Measurements from ENCODE around the gene TMEM203. TPM values are rescaled to one million over a fixed set of nuclear protein-coding genes. Genes with fewer than 3 reads are reported as not detected.
A peak's percentile ranks its signal among the peaks of the same experiment; 100 is the strongest.

The TMEM203 gene
- total RNA-seq, 1 experiment from 2014 or later, result 36.4 TPM

DNA sequence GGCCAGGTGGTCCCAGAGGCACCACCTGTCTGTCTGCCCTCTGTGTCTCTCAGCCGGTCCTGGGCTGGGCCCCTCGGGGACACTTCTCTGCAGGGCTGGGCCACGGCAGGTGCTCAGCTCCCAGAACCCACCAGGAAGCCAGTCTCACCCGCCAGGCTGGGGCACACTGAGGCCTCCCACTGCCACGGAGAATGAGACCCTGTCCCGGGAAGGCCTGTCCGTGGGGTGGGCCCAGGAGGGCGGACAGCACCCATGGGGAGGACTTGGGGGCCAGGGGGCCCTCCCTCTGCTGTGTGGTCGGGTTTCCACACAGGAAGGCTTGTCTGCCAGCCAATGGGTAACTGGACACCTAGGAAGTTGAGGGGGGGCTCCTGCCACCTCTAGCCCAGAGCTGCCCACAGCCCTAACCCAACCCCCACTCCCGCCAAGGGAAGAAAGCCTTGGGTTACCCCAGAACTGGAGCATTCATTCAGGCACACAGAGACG lies 31.5 kb upstream of the TMEM203 start:
- peaks cover 4% of the 10 kb centered on the region for H3K36me3 ChIP-seq (ENCODE audit: low read depth, low read length)
- H3K79me2 ChIP-seq (ENCODE audit: low read length), result peaks cover 30% of the 10 kb centered on the region
- H3K4me3 ChIP-seq (ENCODE audit: low read length), result no peak overlapping the region
- H3F3A ChIP-seq (ENCODE audit: low read length, unreplicated experiment), result no peaks in the 10 kb centered on the region
- intact Hi-C loops (cut with micrococcal nuclease), result no loop called here
- no peak overlapping the region for H3K4me2 ChIP-seq (ENCODE audit: low read length)
- ChIA-PET POLR2A (ENCODE audit: unreplicated experiment) (no interaction called here), CTCF (interaction anchor here (0.5 to 1.0 kb wide), 5 partner anchors 10 to 166 kb away, joined by 3 to 8 read pairs (median 4); partner anchors contain the start of gene RNF224)
- ATAC-seq (no peak), DNase-seq (no peak)
- H3K27me3 ChIP-seq (ENCODE audit: low read length), result no peaks in the 10 kb centered on the region
- H4K20me1 ChIP-seq (ENCODE audit: low read length), result peaks cover 4% of the 10 kb centered on the region
- H2AFZ ChIP-seq (ENCODE audit: low read length), result no peak overlapping the region
- peaks cover 22% of the 10 kb centered on the region for H3K4me1 ChIP-seq (ENCODE audit: insufficient read depth, low read length)
- TF ChIP-seq EZH2phosphoT487 (IDR thresholded peaks at IDR 0.05; ENCODE audit: borderline replicate concordance, low read length) (no peak), EZH2 (IDR thresholded peaks at IDR 0.05; ENCODE audit: low read length, unreplicated experiment) (no peak)
- TF ChIP-seq, protein P1, sequence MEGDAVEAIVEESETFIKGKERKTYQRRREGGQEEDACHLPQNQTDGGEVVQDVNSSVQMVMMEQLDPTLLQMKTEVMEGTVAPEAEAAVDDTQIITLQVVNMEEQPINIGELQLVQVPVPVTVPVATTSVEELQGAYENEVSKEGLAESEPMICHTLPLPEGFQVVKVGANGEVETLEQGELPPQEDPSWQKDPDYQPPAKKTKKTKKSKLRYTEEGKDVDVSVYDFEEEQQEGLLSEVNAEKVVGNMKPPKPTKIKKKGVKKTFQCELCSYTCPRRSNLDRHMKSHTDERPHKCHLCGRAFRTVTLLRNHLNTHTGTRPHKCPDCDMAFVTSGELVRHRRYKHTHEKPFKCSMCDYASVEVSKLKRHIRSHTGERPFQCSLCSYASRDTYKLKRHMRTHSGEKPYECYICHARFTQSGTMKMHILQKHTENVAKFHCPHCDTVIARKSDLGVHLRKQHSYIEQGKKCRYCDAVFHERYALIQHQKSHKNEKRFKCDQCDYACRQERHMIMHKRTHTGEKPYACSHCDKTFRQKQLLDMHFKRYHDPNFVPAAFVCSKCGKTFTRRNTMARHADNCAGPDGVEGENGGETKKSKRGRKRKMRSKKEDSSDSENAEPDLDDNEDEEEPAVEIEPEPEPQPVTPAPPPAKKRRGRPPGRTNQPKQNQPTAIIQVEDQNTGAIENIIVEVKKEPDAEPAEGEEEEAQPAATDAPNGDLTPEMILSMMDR (conservative IDR thresholded peaks at IDR 0.05; ENCODE audit: low read depth, low read length), result no peak
- no TSS peak for BruUV-seq (replicated peaks)
- H3K9ac ChIP-seq (ENCODE audit: low read length), result no peak overlapping the region
- H3K9me3 ChIP-seq (ENCODE audit: low read length), result no peaks in the 10 kb centered on the region
- no peak overlapping the region for H3K27ac ChIP-seq (ENCODE audit: low read length)
- H3K9me2 ChIP-seq (replicated peaks; ENCODE audit: low read length), result no peaks in the 10 kb centered on the region

DNA sequence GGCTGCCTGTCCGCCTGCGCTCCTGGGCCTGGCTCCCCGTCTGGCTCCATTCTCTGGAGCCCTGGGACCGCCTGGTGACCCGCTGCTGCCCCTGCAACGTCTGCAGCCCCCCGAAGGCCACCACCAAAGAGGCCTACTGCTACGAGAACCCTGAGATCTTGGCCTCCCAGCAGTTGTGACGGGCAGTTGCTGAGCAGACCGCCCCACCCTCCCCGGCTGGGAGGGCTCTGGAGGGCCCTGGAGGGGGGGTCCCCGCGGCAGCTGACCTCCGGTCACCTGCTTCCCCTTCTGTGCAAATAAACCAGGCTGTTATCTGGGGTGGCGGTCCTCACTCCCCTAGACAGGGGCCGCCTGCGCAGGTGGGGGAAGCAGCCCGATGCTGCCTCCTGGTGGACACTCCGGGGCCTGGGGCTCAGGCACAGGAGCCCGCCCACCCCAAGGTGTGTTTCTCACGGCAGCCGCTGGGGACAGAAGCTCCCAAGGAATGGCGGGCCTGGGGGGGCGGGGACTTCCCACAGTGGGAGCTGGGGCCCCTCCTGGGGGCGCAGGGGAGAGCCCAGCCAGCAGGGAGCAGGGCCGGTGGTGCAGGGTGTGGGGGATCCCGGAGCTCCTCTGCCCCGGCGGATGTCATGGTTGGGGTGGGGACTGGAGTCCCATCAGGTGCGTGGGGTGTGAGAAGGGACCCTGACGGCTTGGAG lies 30.9 kb upstream of the TMEM203 start:
- ATAC-seq (peak; percentile 20), DNase-seq (peak; percentile 74)
- H3K4me1 ChIP-seq (ENCODE audit: insufficient read depth, low read length), result peaks cover 22% of the 10 kb centered on the region
- H3K9ac ChIP-seq (ENCODE audit: low read length), result no peak overlapping the region
- no TSS peak for BruUV-seq (replicated peaks)
- no peak overlapping the region for H2AFZ ChIP-seq (ENCODE audit: low read length)
- no peak overlapping the region for H3K4me2 ChIP-seq (ENCODE audit: low read length)
- ChIA-PET POLR2A (ENCODE audit: unreplicated experiment) (no interaction called here), CTCF (interaction anchor here (0.5 to 1.0 kb wide), 5 partner anchors 9 to 166 kb away, joined by 3 to 8 read pairs (median 4); partner anchors contain the start of gene RNF224)
- TF ChIP-seq, protein P1 (conservative IDR thresholded peaks at IDR 0.05; ENCODE audit: low read depth, low read length), result peak; percentile 92
- TF ChIP-seq EZH2 (IDR thresholded peaks at IDR 0.05; ENCODE audit: low read length, unreplicated experiment), result no peak
- no peak for TF ChIP-seq EZH2phosphoT487 (IDR thresholded peaks at IDR 0.05; ENCODE audit: borderline replicate concordance, low read length)
- H3K36me3 ChIP-seq (ENCODE audit: low read depth, low read length), result no peaks in the 10 kb centered on the region
- H3K27me3 ChIP-seq (ENCODE audit: low read length), result no peaks in the 10 kb centered on the region
- no peaks in the 10 kb centered on the region for H3K9me3 ChIP-seq (ENCODE audit: low read length)
- H3K79me2 ChIP-seq (ENCODE audit: low read length), result peaks cover 25% of the 10 kb centered on the region
- intact Hi-C loops (cut with micrococcal nuclease), result no loop called here
- no peaks in the 10 kb centered on the region for H3K9me2 ChIP-seq (replicated peaks; ENCODE audit: low read length)
- H3K4me3 ChIP-seq (ENCODE audit: low read length), result no peak overlapping the region
- no peak overlapping the region for H3K27ac ChIP-seq (ENCODE audit: low read length)
- no peaks in the 10 kb centered on the region for H4K20me1 ChIP-seq (ENCODE audit: low read length)
- H3F3A ChIP-seq (ENCODE audit: low read length, unreplicated experiment), result no peaks in the 10 kb centered on the region

Measured in PC-3 (cell line).